GM23248 (cell line): ENCODE data around the gene GBE1.

Experiments used
- EZH2 ChIP-seq: fragments of 200-600 bp; sonication (generic); IDR thresholded peaks from 2 replicates; pipeline ENCODE4 v1.6.1; 2018; ENCODE audit warnings: antibody characterized with exemption, mild to moderate bottlenecking; ENCODE audit not compliant: insufficient read depth, poor library complexity, severe bottlenecking
- EZH2phosphoT487 ChIP-seq: fragments of 200-600 bp; sonication (generic); IDR thresholded peaks from 2 replicates; pipeline ENCODE4 v1.6.1; 2018; ENCODE audit warnings: antibody characterized with exemption, moderate library complexity, mild to moderate bottlenecking, low read depth; ENCODE audit not compliant: insufficient read depth

GRCh38 chr3:81446806-81447205, 314.6 kb downstream of the GBE1 start:
- no peak for TF ChIP-seq EZH2
- TF ChIP-seq EZH2phosphoT487: no peak
